Sigmoid colon (tissue), 7 donors: ENCODE data around the gene DOCK9. TPM values are rescaled to one million over a fixed set of nuclear protein-coding genes. Genes with fewer than 3 reads are reported as not detected.

Experiments
- DNase-seq: peaks from one replicate; pipeline ENCODE4 v3.0.0-alpha.2; 2019
- H3K27ac ChIP-seq, 4 donors: fragments of 200-600 bp; sonication (generic); one replicate each; pipeline ENCODE4 v1.5.1; 2016 to 2019; ENCODE audit warnings: mild to moderate bottlenecking in 1 of 4
- H3K27me3 ChIP-seq, 3 donors: fragments of 200-600 bp; sonication (generic); one replicate each; pipeline ENCODE4 v1.5.1; 2019; ENCODE audit warnings: mild to moderate bottlenecking in 1 of 3
- H3K36me3 ChIP-seq, 4 donors: fragments of 200-600 bp; sonication (generic); one replicate each; pipeline ENCODE4 v1.5.1; 2016 to 2019
- H3K4me1 ChIP-seq, 4 donors: fragments of 200-600 bp; sonication (generic); one replicate each; pipeline ENCODE4 v1.5.1; 2017 to 2019
- H3K4me3 ChIP-seq, 4 donors: fragments of 200-600 bp; sonication (generic); one replicate each; pipeline ENCODE4 v1.5.1; 2017 to 2019; ENCODE audit warnings: mild to moderate bottlenecking in 2 of 4, moderate library complexity in 1 of 4
- H3K9me3 ChIP-seq, 4 donors: fragments of 200-600 bp in 3 of 4; sonication (generic) in 3 of 4; one replicate each; pipeline versions ENCODE4 v1.5.1 to v1.6.1; 2013 to 2019
- CTCF ChIP-seq, 4 experiments: fragments of 450-650 bp in 3 of 4; fragments of 200-600 bp in 1 of 4; IDR thresholded peaks; one replicate each; pipeline ENCODE4 v1.5.1; 2016 to 2019; ENCODE audit warnings: antibody characterized with exemption in 4 of 4, mild to moderate bottlenecking in 3 of 4, moderate library complexity in 2 of 4
- EP300 ChIP-seq, 4 donors: sonication (generic); formaldehyde crosslinking; IDR thresholded peaks; one replicate each; pipeline ENCODE4 v1.6.1; 2017; ENCODE audit warnings: antibody characterized with exemption in 4 of 4
- POLR2A ChIP-seq, 2 donors: fragments of 450-650 bp; IDR thresholded peaks; one replicate each; pipeline ENCODE4 v1.6.1; 2016; ENCODE audit warnings: antibody characterized with exemption in 2 of 2, mild to moderate bottlenecking in 2 of 2, moderate library complexity in 2 of 2
- POLR2AphosphoS5 ChIP-seq, 4 donors: sonication (generic); formaldehyde crosslinking; IDR thresholded peaks; one replicate each; pipeline ENCODE4 v1.6.1; 2017; ENCODE audit warnings: antibody characterized with exemption in 4 of 4
- WGBS, 2 donors: extraction: QIAGEN DNeasy Blood & Tissue Kit; methylation state at CpG; one replicate each; pipeline ENCODE4 v1.1.7; 2013; 5-methylcytosine and 5-hydroxymethylcytosine counted together
- intact Hi-C: fragments of 100-400 bp; cut with DNase I; formaldehyde crosslinking; loops from one replicate; pipeline ENCODE4 v1.15.1; 2023
- polyA plus RNA-seq, 3 donors: library from polyadenylated mRNA; stranded (reverse); fragments of 200-250 nt; gene quantifications; one replicate each; pipeline ENCODE4 v1.2.3, GENCODE V29; 2013
- total RNA-seq, 4 donors: library from RNA; depleted of rRNA; stranded (reverse); fragments of >200 nt; gene quantifications; one replicate each; pipeline ENCODE4 v1.1.0, GENCODE V29; 2016
- donor health status: healthy with polysubstance abuse.
- donor health status: Bipolar disorder and iron deficiency.
- donor health status: healthy.

The DOCK9 gene
- total and polyA plus RNA-seq, 7 donors, result 10.8 to 126 (median 60.4) TPM

GRCh38 chr13:98889419-98890085 lies 88.3 kb downstream of the DOCK9 start:
- no peaks in the 10 kb centered on the region for H3K27me3 ChIP-seq
- peaks cover 1 to 45% (median 8%) of the 10 kb centered on the region in 4 donors for H3K36me3 ChIP-seq
- peak overlapping the region in 1 of 4 donors; percentile 31 for H3K27ac ChIP-seq
- intact Hi-C loops, result loop anchor here (10.0 kb wide), 1 partner anchor 195 kb away; no protein-coding TSS in a partner anchor
- H3K9me3 ChIP-seq, result no peaks in the 10 kb centered on the region
- WGBS, 2 donors, result 91 to 93% methylated on average over 4 of the region's 4 CpGs
- no peak for DNase-seq
- TF ChIP-seq CTCF (IDR thresholded peaks at IDR 0.05) (no peak), POLR2A (IDR thresholded peaks at IDR 0.05) (no peak), POLR2AphosphoS5 (IDR thresholded peaks at IDR 0.05) (no peak), EP300 (IDR thresholded peaks at IDR 0.05) (no peak)
- H3K4me1 ChIP-seq, result peaks cover 0 to 14% (median 11%) of the 10 kb centered on the region in 4 donors
- H3K4me3 ChIP-seq, result no peak overlapping the region

- H3K36me3 ChIP-seq, result peaks cover 5 to 46% (median 11%) of the 10 kb centered on the region in 4 donors
- 75 to 82% methylated on average over 3 of the region's 3 CpGs for WGBS, 2 donors
Measured at GRCh38 chr13:98888890-98889279, 89.0 kb downstream of the DOCK9 start.

GRCh38 chr13:98888222-98888889 lies 89.5 kb downstream of the DOCK9 start:
- DNase-seq, result no peak
- Histone ChIP-seq H3K4me3 (no peak overlapping the region), H3K27me3 (no peaks in the 10 kb centered on the region), H3K4me1 (peaks cover 0 to 14% (median 11%) of the 10 kb centered on the region in 4 donors), H3K36me3 (peaks cover 5 to 49% (median 12%) of the 10 kb centered on the region in 4 donors), H3K27ac (no peak overlapping the region), H3K9me3 (no peaks in the 10 kb centered on the region)
- intact Hi-C loops, result loop anchor here (10.0 kb wide), 1 partner anchor 196 kb away; no protein-coding TSS in a partner anchor
- TF ChIP-seq EP300 (IDR thresholded peaks at IDR 0.05) (no peak), CTCF (IDR thresholded peaks at IDR 0.05) (no peak), POLR2AphosphoS5 (IDR thresholded peaks at IDR 0.05) (no peak), POLR2A (IDR thresholded peaks at IDR 0.05) (no peak)
- 91 to 93% methylated on average over 6 of the region's 6 CpGs for WGBS, 2 donors

More at GRCh38 chr13:98888890-98889279, 89.0 kb downstream of the DOCK9 start:
- TF ChIP-seq EP300 (IDR thresholded peaks at IDR 0.05), result no peak
- no peak overlapping the region for H3K27ac ChIP-seq
- DNase-seq, result no peak
- no peaks in the 10 kb centered on the region for H3K9me3 ChIP-seq
- no peaks in the 10 kb centered on the region for H3K27me3 ChIP-seq
- H3K4me1 ChIP-seq, result peaks cover 0 to 14% (median 11%) of the 10 kb centered on the region in 4 donors
- H3K4me3 ChIP-seq, result no peak overlapping the region
- intact Hi-C loops, result loop anchor here (10.0 kb wide), 1 partner anchor 196 kb away; no protein-coding TSS in a partner anchor

- DNase-seq, result no peak
- Histone ChIP-seq H3K4me1 (peaks cover 0 to 14% (median 11%) of the 10 kb centered on the region in 4 donors), H3K9me3 (no peaks in the 10 kb centered on the region), H3K4me3 (no peak overlapping the region), H3K27me3 (no peaks in the 10 kb centered on the region), H3K27ac (no peak overlapping the region), H3K36me3 (peaks cover 14 to 66% (median 21%) of the 10 kb centered on the region in 4 donors)
- 96 to 97% methylated on average over 9 of the region's 9 CpGs for WGBS, 2 donors
- no peak for TF ChIP-seq POLR2AphosphoS5 (IDR thresholded peaks at IDR 0.05)
- no peak for TF ChIP-seq POLR2A (IDR thresholded peaks at IDR 0.05)
- TF ChIP-seq CTCF (IDR thresholded peaks at IDR 0.05), result no peak
- no peak for TF ChIP-seq EP300 (IDR thresholded peaks at IDR 0.05)
- intact Hi-C loops, result loop anchor here (10.0 kb wide), 1 partner anchor 198 kb away; no protein-coding TSS in a partner anchor
Measured at GRCh38 chr13:98886587-98887230, 91.2 kb downstream of the DOCK9 start.

- Histone ChIP-seq H3K27ac (no peak overlapping the region), H3K9me3 (no peaks in the 10 kb centered on the region), H3K4me3 (no peak overlapping the region), H3K36me3 (peaks cover 14 to 77% (median 25%) of the 10 kb centered on the region in 4 donors), H3K4me1 (peaks cover 0 to 12% (median 9%) of the 10 kb centered on the region in 4 donors), H3K27me3 (no peaks in the 10 kb centered on the region)
- 94 to 96% methylated on average over 6 of the region's 6 CpGs for WGBS, 2 donors
- TF ChIP-seq CTCF (IDR thresholded peaks at IDR 0.05), result no peak
- no peak for TF ChIP-seq POLR2A (IDR thresholded peaks at IDR 0.05)
- TF ChIP-seq POLR2AphosphoS5 (IDR thresholded peaks at IDR 0.05), result no peak
- TF ChIP-seq EP300 (IDR thresholded peaks at IDR 0.05), result no peak
- intact Hi-C loops, result loop anchor here (10.0 kb wide), 1 partner anchor 199 kb away; no protein-coding TSS in a partner anchor
- no peak for DNase-seq
Measured at GRCh38 chr13:98885600-98885999, 92.3 kb downstream of the DOCK9 start.
